Prostate gland (tissue), 2 donors: Measurements from ENCODE around the gene ZNF550. TPM values are rescaled to one million over a fixed set of nuclear protein-coding genes. Genes with fewer than 3 reads are reported as not detected.
A peak's percentile ranks its signal among the peaks of the same experiment; 100 is the strongest.

Source experiments
- DNase-seq: peaks from one replicate; pipeline ENCODE4 v3.0.0-alpha.2; 2019; ENCODE audit warnings: low spot score
- H3K27ac ChIP-seq, 2 donors: fragments of 200-600 bp; sonication (generic); 2 replicates each; pipeline ENCODE4 v1.5.1; 2017 to 2019
- H3K27me3 ChIP-seq: fragments of 200-600 bp; sonication (generic); replicated peaks from 2 replicates; pipeline ENCODE4 v1.5.1; 2019; ENCODE audit not compliant: insufficient read depth
- H3K36me3 ChIP-seq, 2 donors: fragments of 200-600 bp; sonication (generic); 1 replicate in 1 of 2; 2 replicates in 1 of 2; pipeline versions ENCODE4 v1.5.1 to v1.8.1; 2017 to 2019
- H3K4me1 ChIP-seq: fragments of 200-600 bp; sonication (generic); replicated peaks from 2 replicates; pipeline ENCODE4 v1.5.1; 2019
- H3K4me3 ChIP-seq, 2 donors: fragments of 200-600 bp; sonication (generic); 2 replicates each; pipeline ENCODE4 v1.5.1; 2017 to 2019
- H3K9me3 ChIP-seq: fragments of 200-600 bp; sonication (generic); 2 replicates; pipeline ENCODE4 v1.5.1; 2017
- CTCF ChIP-seq, 4 experiments: fragments of 200-600 bp in 2 of 4; fragments of 450-650 bp in 2 of 4; sonication (generic) in 2 of 4; IDR thresholded peaks; 1 replicate in 3 of 4; 2 replicates in 1 of 4; pipeline ENCODE4 v1.5.1; 2016 to 2019; ENCODE audit warnings: antibody characterized with exemption in 4 of 4, mild to moderate bottlenecking in 2 of 4, moderate library complexity in 2 of 4
- POLR2A ChIP-seq: fragments of 450-650 bp; IDR thresholded peaks from one replicate; pipeline ENCODE4 v1.6.1; 2016; ENCODE audit warnings: antibody characterized with exemption, mild to moderate bottlenecking
- POLR2AphosphoS5 ChIP-seq: sonication (generic); formaldehyde crosslinking; IDR thresholded peaks from one replicate; pipeline ENCODE4 v1.6.1; 2017; ENCODE audit warnings: antibody characterized with exemption
- WGBS: methylation state at CpG from one replicate; pipeline ENCODE4 v1.1.5; 2018; 5-methylcytosine and 5-hydroxymethylcytosine counted together
- intact Hi-C: fragments of 100-400 bp; cut with DNase I; formaldehyde crosslinking; loops from one replicate; pipeline ENCODE4 v1.14.2; 2022
- total RNA-seq, 2 donors: library from RNA; depleted of rRNA; stranded (reverse); fragments of >200 nt; gene quantifications; one replicate each; pipeline ENCODE4 v1.1.0, GENCODE V29; 2016

ZNF550 gene
- total RNA-seq, 2 donors from 2014 or later: 8.5 to 12.8 TPM

- intact Hi-C loops: no loop called here
- peaks cover 3 to 10% of the 10 kb centered on the region in 2 donors for H3K36me3 ChIP-seq
- WGBS: 18% methylated on average over 23 of the region's 23 CpGs
- H3K27me3 ChIP-seq: no peaks in the 10 kb centered on the region
- no peaks in the 10 kb centered on the region for H3K9me3 ChIP-seq
- H3K27ac ChIP-seq: peak overlapping the region; percentile 68
- no peak for DNase-seq
- no peaks in the 10 kb centered on the region for H3K4me1 ChIP-seq
- H3K4me3 ChIP-seq: peak overlapping the region; percentile 65 to 82
- no peak for TF ChIP-seq CTCF (IDR thresholded peaks at IDR 0.05)
- no peak for TF ChIP-seq POLR2AphosphoS5
- no peak for TF ChIP-seq POLR2A
Measured at GRCh38 chr19:57560049-57560491, 407 bp upstream of the ZNF550 start.

- intact Hi-C loops: no loop called here
- Histone ChIP-seq H3K36me3 (peaks cover 8 to 19% of the 10 kb centered on the region in 2 donors), H3K27me3 (no peaks in the 10 kb centered on the region), H3K27ac (peak overlapping the region; percentile 68), H3K4me1 (no peaks in the 10 kb centered on the region), H3K9me3 (no peaks in the 10 kb centered on the region), H3K4me3 (peak overlapping the region; percentile 65 to 82)
- WGBS: 0% methylated on average over 22 of the region's 22 CpGs
- TF ChIP-seq POLR2A (no peak), CTCF (IDR thresholded peaks at IDR 0.05) (no peak), POLR2AphosphoS5 (no peak)
- no peak for DNase-seq
Measured at GRCh38 chr19:57559008-57559403, 657 bp downstream of the ZNF550 start.

- H3K4me3 ChIP-seq: peak overlapping the region; percentile 65 to 82
- no peak for TF ChIP-seq POLR2AphosphoS5
- no peak for TF ChIP-seq CTCF (IDR thresholded peaks at IDR 0.05)
- TF ChIP-seq POLR2A: no peak
- intact Hi-C loops: no loop called here
- 20% methylated on average over 6 of the region's 6 CpGs for WGBS
- peak overlapping the region in 1 of 2 donors; percentile 68 for H3K27ac ChIP-seq
- no peaks in the 10 kb centered on the region for H3K4me1 ChIP-seq
- no peak for DNase-seq
- H3K27me3 ChIP-seq: no peaks in the 10 kb centered on the region
- no peaks in the 10 kb centered on the region for H3K9me3 ChIP-seq
- H3K36me3 ChIP-seq: peaks cover 8 to 21% of the 10 kb centered on the region in 2 donors
Measured at GRCh38 chr19:57558525-57558924, 1.1 kb downstream of the ZNF550 start.

- no peaks in the 10 kb centered on the region for H3K4me1 ChIP-seq
- H3K27ac ChIP-seq: no peak overlapping the region
- no peaks in the 10 kb centered on the region for H3K9me3 ChIP-seq
- DNase-seq: no peak
- TF ChIP-seq POLR2AphosphoS5 (no peak), POLR2A (no peak), CTCF (IDR thresholded peaks at IDR 0.05) (no peak)
- H3K27me3 ChIP-seq: no peaks in the 10 kb centered on the region
- peaks cover 10 to 24% of the 10 kb centered on the region in 2 donors for H3K36me3 ChIP-seq
- WGBS: 69% methylated on average over 5 of the region's 5 CpGs
- H3K4me3 ChIP-seq: no peak overlapping the region
- intact Hi-C loops: no loop called here
Measured at GRCh38 chr19:57557659-57558058, 2.0 kb downstream of the ZNF550 start.

GRCh38 chr19:57552432-57552831, 7.2 kb downstream of the ZNF550 start:
- Histone ChIP-seq H3K27me3 (no peaks in the 10 kb centered on the region), H3K27ac (no peak overlapping the region), H3K9me3 (no peaks in the 10 kb centered on the region), H3K36me3 (peaks cover 26 to 54% of the 10 kb centered on the region in 2 donors), H3K4me1 (no peaks in the 10 kb centered on the region), H3K4me3 (no peak overlapping the region)
- no peak for DNase-seq
- TF ChIP-seq CTCF (IDR thresholded peaks at IDR 0.05) (no peak), POLR2A (no peak)
- WGBS: 96% methylated on average over 2 of the region's 2 CpGs
- intact Hi-C loops: no loop called here
